ENCODE measurements around the gene TRPM7.
A peak's percentile ranks its signal among the peaks of the same experiment; 100 is the strongest.
"Not testable (repeated sequence)": the region's sequence is repeated elsewhere in the genome, so short reads cannot be mapped to it uniquely, and the experiment has no call there.

Gene TRPM7

DNA sequence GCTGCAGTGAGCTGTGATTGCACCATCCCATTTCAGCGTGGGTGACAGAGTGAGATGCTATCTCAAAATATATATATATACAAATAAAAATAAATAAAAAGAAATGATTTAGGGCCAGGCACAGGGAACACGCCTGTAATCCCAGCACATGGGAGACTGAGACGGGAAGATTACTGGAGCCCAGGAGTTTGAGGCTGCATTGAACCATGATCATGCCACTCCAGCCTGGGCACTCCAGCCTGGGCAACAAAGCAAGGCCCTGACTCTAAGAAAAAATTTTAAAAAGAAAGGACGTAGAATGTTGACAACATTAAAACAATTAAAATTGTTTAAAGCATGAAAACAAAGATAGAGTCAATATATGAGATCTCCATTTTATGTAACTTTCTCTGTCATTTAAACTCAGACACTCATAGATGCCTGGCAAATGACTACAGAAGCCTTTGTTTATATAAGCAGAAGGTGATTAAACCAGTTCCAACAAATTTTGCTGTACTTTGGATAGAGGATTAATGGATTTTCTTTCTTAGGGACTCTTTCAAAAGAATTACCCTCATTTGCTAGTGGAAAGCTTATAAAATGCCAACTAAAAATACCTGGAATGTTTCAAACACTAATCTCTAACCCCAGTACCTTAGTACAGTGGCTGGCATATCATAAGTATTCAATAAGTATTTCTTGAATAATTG is 10.7 kb upstream of the TRPM7 start:
- Histone ChIP-seq H3K4me3 (ENCODE audit: low read depth, low read length) (no peak overlapping the region), H3K27ac (no peak overlapping the region), H3K9me3 (ENCODE audit: severe bottlenecking) (no peaks in the 10 kb centered on the region), H3K27me3 (ENCODE audit: insufficient read depth, low read depth, severe bottlenecking) (no peaks in the 10 kb centered on the region), H3K36me3 (no peaks in the 10 kb centered on the region)
- no peak for DNase-seq
- TF ChIP-seq, protein P1, sequence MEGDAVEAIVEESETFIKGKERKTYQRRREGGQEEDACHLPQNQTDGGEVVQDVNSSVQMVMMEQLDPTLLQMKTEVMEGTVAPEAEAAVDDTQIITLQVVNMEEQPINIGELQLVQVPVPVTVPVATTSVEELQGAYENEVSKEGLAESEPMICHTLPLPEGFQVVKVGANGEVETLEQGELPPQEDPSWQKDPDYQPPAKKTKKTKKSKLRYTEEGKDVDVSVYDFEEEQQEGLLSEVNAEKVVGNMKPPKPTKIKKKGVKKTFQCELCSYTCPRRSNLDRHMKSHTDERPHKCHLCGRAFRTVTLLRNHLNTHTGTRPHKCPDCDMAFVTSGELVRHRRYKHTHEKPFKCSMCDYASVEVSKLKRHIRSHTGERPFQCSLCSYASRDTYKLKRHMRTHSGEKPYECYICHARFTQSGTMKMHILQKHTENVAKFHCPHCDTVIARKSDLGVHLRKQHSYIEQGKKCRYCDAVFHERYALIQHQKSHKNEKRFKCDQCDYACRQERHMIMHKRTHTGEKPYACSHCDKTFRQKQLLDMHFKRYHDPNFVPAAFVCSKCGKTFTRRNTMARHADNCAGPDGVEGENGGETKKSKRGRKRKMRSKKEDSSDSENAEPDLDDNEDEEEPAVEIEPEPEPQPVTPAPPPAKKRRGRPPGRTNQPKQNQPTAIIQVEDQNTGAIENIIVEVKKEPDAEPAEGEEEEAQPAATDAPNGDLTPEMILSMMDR (IDR thresholded peaks at IDR 0.05; ENCODE audit: low read depth, low read length): no peak

DNA sequence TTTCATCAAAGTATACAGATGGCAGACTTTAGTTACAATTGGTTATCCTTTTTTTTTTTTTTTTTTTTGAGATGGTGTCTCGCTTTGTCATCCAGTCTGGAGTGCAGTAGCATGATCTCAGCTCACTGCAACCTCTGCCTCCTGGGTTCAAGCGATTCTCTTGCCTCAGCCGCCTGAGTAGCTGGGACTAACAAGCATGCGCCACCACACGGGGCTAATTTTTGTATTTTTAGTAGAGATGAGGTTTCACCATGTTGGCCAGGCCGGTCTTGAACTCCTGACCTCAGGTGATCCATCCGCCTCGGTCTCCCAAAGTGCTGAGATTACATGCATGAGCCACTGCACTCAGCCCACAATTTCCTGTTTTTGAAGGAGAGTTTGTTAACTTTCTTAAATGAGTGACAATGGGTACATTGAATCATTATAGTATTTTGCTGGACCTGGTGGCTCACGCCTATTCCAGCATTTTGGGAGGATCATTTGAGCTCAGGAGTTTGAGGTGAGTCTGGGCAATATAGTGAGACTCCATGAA is 8.1 kb upstream of the TRPM7 start:
- not testable (repeated sequence) for H3K27me3 ChIP-seq (ENCODE audit: insufficient read depth, low read depth, severe bottlenecking); H3K9me3 ChIP-seq (ENCODE audit: severe bottlenecking); H3K4me3 ChIP-seq (ENCODE audit: low read depth, low read length); DNase-seq; H3K36me3 ChIP-seq; H3K27ac ChIP-seq

GRCh38 chr15:50687302-50687902 is 805 bp upstream of the TRPM7 start:
- no peaks in the 10 kb centered on the region for H3K9me3 ChIP-seq (ENCODE audit: severe bottlenecking)
- H3K4me3 ChIP-seq (ENCODE audit: low read depth, low read length): peak overlapping the region; percentile 90
- no peaks in the 10 kb centered on the region for H3K27me3 ChIP-seq (ENCODE audit: insufficient read depth, low read depth, severe bottlenecking)
- DNase-seq: no peak
- peaks cover 12% of the 10 kb centered on the region for H3K36me3 ChIP-seq
- TF ChIP-seq, protein P1 (IDR thresholded peaks at IDR 0.05; ENCODE audit: low read depth, low read length): no peak
- peak overlapping the region; percentile 95 for H3K27ac ChIP-seq

DNA sequence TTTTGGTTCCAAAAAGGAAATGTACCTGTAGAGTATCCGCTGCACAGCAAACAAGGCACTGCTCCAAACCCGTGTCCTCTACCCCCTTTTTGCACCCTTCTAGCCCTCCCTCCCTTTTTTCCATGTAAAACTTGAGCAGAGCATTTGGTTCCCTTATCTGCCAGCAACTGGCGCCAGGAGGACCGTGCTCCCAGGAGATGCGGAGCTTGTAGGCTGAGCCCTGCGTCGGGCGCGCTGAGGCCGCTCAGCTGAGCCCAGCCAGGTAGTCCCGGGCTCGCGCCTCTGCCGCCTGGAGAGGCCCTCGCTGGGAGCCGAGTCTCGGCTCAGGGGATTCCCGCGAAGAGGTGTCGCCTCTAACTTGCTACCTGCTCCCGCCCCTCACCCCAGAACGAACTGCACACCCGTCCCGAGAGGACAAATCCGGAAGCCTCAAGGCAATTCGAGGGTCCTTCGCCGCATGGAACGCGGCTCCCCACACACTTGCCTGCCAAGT is 575 bp downstream of the TRPM7 start:
- H3K36me3 ChIP-seq: peaks cover 12% of the 10 kb centered on the region
- peak overlapping the region; percentile 90 for H3K4me3 ChIP-seq (ENCODE audit: low read depth, low read length)
- peak; percentile 61 for DNase-seq
- H3K27me3 ChIP-seq (ENCODE audit: insufficient read depth, low read depth, severe bottlenecking): no peaks in the 10 kb centered on the region
- TF ChIP-seq, protein P1 (IDR thresholded peaks at IDR 0.05; ENCODE audit: low read depth, low read length): no peak
- H3K9me3 ChIP-seq (ENCODE audit: severe bottlenecking): no peaks in the 10 kb centered on the region
- H3K27ac ChIP-seq: peak overlapping the region; percentile 95

DNA sequence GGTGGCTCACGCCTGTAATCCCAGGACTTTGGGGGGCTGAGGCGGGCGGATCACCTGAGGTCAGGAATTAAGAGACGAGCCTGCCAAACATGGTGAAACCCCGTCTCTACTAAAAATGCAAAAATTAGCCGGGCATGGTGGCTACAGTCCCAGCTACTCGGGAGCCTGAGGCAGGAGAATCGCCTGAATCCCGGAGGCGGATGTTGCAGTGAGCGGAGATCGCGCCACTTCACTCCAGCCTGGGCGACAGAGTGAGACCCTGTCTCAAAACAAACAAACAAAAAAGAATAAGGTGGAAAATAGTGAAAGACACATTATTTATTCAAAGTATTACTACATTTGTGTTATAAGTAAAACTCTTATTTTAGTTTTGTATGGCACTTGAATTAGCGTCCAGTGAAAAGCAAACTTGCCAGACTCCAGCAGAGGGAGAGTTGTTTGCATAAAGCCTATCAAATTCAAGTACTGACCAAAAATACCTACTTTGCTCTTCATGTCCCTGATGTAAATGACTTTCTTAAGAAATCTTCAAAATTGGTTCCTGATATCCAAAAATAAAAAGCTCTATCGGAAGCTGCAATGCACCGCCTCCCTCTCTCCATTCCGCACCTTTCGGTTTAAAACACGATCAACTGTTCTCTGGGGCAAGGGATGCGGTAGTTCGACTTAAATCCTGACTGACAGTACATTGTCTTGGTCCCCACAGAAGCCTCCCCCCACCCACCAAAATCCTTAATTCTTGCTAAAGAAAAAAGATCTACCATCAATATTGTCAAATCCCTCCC is 1.2 kb downstream of the TRPM7 start:
- H3K36me3 ChIP-seq: peaks cover 12% of the 10 kb centered on the region
- peak overlapping the region; percentile 95 for H3K27ac ChIP-seq
- no peaks in the 10 kb centered on the region for H3K27me3 ChIP-seq (ENCODE audit: insufficient read depth, low read depth, severe bottlenecking)
- no peak for DNase-seq
- no peaks in the 10 kb centered on the region for H3K9me3 ChIP-seq (ENCODE audit: severe bottlenecking)
- peak overlapping the region; percentile 90 for H3K4me3 ChIP-seq (ENCODE audit: low read depth, low read length)
- TF ChIP-seq, protein P1 (IDR thresholded peaks at IDR 0.05; ENCODE audit: low read depth, low read length): no peak

DNA sequence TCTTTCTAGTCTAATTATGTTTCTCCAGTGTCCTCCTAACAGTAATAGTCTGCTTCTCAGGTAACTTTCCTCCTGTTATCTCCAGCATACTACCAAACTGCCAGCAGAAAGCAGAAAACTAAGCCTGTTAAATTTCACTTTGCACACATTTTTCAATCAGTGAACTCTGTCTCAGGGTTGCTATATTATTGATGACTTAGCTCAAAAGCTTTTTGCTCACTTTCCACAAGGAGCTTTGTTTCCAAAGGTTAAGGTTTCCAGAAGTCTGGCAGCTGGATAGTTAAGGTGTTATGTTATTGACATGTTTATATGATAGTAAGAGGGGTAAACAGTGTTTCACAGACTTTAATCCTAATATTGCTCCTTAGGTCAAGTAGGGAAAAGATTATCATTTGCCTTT is 5.1 kb downstream of the TRPM7 start:
- H3K4me3 ChIP-seq (ENCODE audit: low read depth, low read length): no peak overlapping the region
- H3K36me3 ChIP-seq: peaks cover 19% of the 10 kb centered on the region
- no peaks in the 10 kb centered on the region for H3K27me3 ChIP-seq (ENCODE audit: insufficient read depth, low read depth, severe bottlenecking)
- H3K27ac ChIP-seq: no peak overlapping the region
- H3K9me3 ChIP-seq (ENCODE audit: severe bottlenecking): no peaks in the 10 kb centered on the region
- TF ChIP-seq, protein P1 (IDR thresholded peaks at IDR 0.05; ENCODE audit: low read depth, low read length): no peak
- DNase-seq: no peak

Measured in WERI-Rb-1 (cell line).